Smooth muscle cell of the umbilical artery (primary cell): Measurements from ENCODE around the gene CAMKMT. TPM values are rescaled to one million over a fixed set of nuclear protein-coding genes. Genes with fewer than 3 reads are reported as not detected.

Source experiments
- total RNA-seq: library from RNA; depleted of rRNA; stranded (reverse); fragments of >200 nt; gene quantifications from 2 replicates; pipeline ENCODE4 v1.2.3, GENCODE V29; 2014

CAMKMT gene
- 8.6 and 10.1 TPM in 2 replicates for total RNA-seq

GRCh38 chr2:44361330-44362206 lies at the start of gene CAMKMT, which contains the start of gene PREPL:
Gene CAMKMT (plus strand): TSS chr2:44361947.
Gene PREPL (minus strand): TSS chr2:44361494. CDS start chr2:44346342, 15,152 bp downstream.

Other genes with a start within 250 kb of the CAMKMT start
- gene PPM1B, start 193.1 kb upstream of the CAMKMT start, total RNA-seq, result 22.3 and 25.7 TPM in 2 replicates
- gene SLC3A1, start 86.5 kb upstream of the CAMKMT start, total RNA-seq, result not detected in 2 replicates
- gene PREPL, start 453 bp upstream of the CAMKMT start, total RNA-seq, result 97.7 and 115 TPM in 2 replicates